HG02763 (cell line): ENCODE data around the gene UFSP2.
A peak's percentile ranks its signal among the peaks of the same experiment; 100 is the strongest.

Experiments used
- ATAC-seq: cut with Tn5 transposase; IDR thresholded peaks from one replicate; pipeline ENCODE4 v1.9.1; 2021; ENCODE audit warnings: mild to moderate bottlenecking, moderate library complexity; ENCODE audit not compliant: unreplicated experiment

The UFSP2 gene

GRCh38 chr4:185425647-185426352 is at the start of gene UFSP2:
UFSP2 (minus strand) TSS chr4:185425964; CDS start chr4:185425868, 96 bp downstream.
- peak; percentile 95 for ATAC-seq

GRCh38 chr4:185473247-185473646 is 47.5 kb upstream of the UFSP2 start:
- no peak for ATAC-seq

- no peak for ATAC-seq
Measured at GRCh38 chr4:185472103-185472542, 46.4 kb upstream of the UFSP2 start.

- ATAC-seq, result peak; percentile 85
Measured at GRCh38 chr4:185471235-185472102, 45.7 kb upstream of the UFSP2 start, which contains the start of gene CCDC110. CCDC110 (minus strand) TSS chr4:185471733; CDS start chr4:185471683, 50 bp downstream.

GRCh38 chr4:185470501-185471195 is 44.9 kb upstream of the UFSP2 start:
- no peak for ATAC-seq

GRCh38 chr4:185469580-185470154 is 43.9 kb upstream of the UFSP2 start:
- no peak for ATAC-seq

- no peak for ATAC-seq
Measured at GRCh38 chr4:185468999-185469398, 43.2 kb upstream of the UFSP2 start.

- no peak for ATAC-seq
Measured at GRCh38 chr4:185467991-185468390, 42.2 kb upstream of the UFSP2 start.

- ATAC-seq, result no peak
Measured at GRCh38 chr4:185467101-185467500, 41.3 kb upstream of the UFSP2 start.

GRCh38 chr4:185465707-185466106 is 39.9 kb upstream of the UFSP2 start:
- no peak for ATAC-seq

GRCh38 chr4:185464887-185465286 is 39.1 kb upstream of the UFSP2 start:
- no peak for ATAC-seq

- ATAC-seq, result no peak
Measured at GRCh38 chr4:185464183-185464582, 38.4 kb upstream of the UFSP2 start.

GRCh38 chr4:185463541-185463940 is 37.8 kb upstream of the UFSP2 start:
- ATAC-seq, result no peak

- no peak for ATAC-seq
Measured at GRCh38 chr4:185461565-185461964, 35.8 kb upstream of the UFSP2 start.

- no peak for ATAC-seq
Measured at GRCh38 chr4:185457136-185457535, 31.4 kb upstream of the UFSP2 start.

GRCh38 chr4:185456131-185456530 is 30.4 kb upstream of the UFSP2 start:
- no peak for ATAC-seq

- ATAC-seq, result no peak
Measured at GRCh38 chr4:185445209-185445608, 19.4 kb upstream of the UFSP2 start.

- no peak for ATAC-seq
Measured at GRCh38 chr4:185441479-185441878, 15.7 kb upstream of the UFSP2 start.

GRCh38 chr4:185437809-185438208 is 12.0 kb upstream of the UFSP2 start:
- no peak for ATAC-seq

- ATAC-seq, result no peak
Measured at GRCh38 chr4:185435466-185435865, 9.7 kb upstream of the UFSP2 start.

GRCh38 chr4:185429660-185430059 is 3.9 kb upstream of the UFSP2 start:
- ATAC-seq, result no peak
